Ascending aorta (tissue), 2 donors: ENCODE results near the gene CERK. TPM values are rescaled to one million over a fixed set of nuclear protein-coding genes. Genes with fewer than 3 reads are reported as not detected.

Experiments used
- DNase-seq, 2 donors: peaks; one replicate each; pipeline ENCODE4 v3.0.0-alpha.2; 2019; ENCODE audit warnings: low spot score in 2 of 2
- H3K27ac ChIP-seq, 2 donors: fragments of 200-600 bp; sonication (generic); one replicate each; pipeline ENCODE4 v1.5.1; 2016 to 2017; ENCODE audit warnings: mild to moderate bottlenecking in 1 of 2
- H3K27me3 ChIP-seq: fragments of 200-600 bp; sonication (generic); one replicate; pipeline ENCODE4 v1.5.1; 2017
- H3K36me3 ChIP-seq, 2 donors: fragments of 200-600 bp; sonication (generic); one replicate each; pipeline ENCODE4 v1.5.1; 2016
- H3K4me1 ChIP-seq, 2 donors: fragments of 200-600 bp; sonication (generic); one replicate each; pipeline ENCODE4 v1.5.1; 2016 to 2017; ENCODE audit warnings: mild to moderate bottlenecking in 1 of 2
- H3K4me3 ChIP-seq, 2 donors: fragments of 200-600 bp; sonication (generic); one replicate each; pipeline ENCODE4 v1.5.1; 2016 to 2017; ENCODE audit warnings: mild to moderate bottlenecking in 1 of 2
- H3K9me3 ChIP-seq, 2 donors: fragments of 200-600 bp; sonication (generic); one replicate each; pipeline ENCODE4 v1.5.1; 2016
- intact Hi-C: fragments of 100-400 bp; cut with DNase I; formaldehyde crosslinking; loops from one replicate; pipeline ENCODE4 v1.15.1; 2023
- total RNA-seq: library from RNA; depleted of rRNA; stranded (reverse); fragments of >200 nt; gene quantifications from one replicate; pipeline ENCODE4 v1.1.0, GENCODE V29; 2016
- TF ChIP-seq, protein P1 (sequence below), 3 experiments: fragments of 200-600 bp in 2 of 3; fragments of 450-650 bp in 1 of 3; sonication (generic) in 2 of 3; IDR thresholded peaks; one replicate each; pipeline ENCODE4 v1.5.1; 2016 to 2019; ENCODE audit warnings: antibody characterized with exemption in 3 of 3, mild to moderate bottlenecking in 1 of 3, moderate library complexity in 1 of 3

Gene CERK
- total RNA-seq, 1 donor from 2014 or later: 27.5 TPM

GRCh38 chr22:46763051-46763705 lies 25.1 kb upstream of the CERK start:
- intact Hi-C loops: no loop called here
- H3K4me1 ChIP-seq: peaks cover 0 to 27% of the 10 kb centered on the region in 2 donors

DNA sequence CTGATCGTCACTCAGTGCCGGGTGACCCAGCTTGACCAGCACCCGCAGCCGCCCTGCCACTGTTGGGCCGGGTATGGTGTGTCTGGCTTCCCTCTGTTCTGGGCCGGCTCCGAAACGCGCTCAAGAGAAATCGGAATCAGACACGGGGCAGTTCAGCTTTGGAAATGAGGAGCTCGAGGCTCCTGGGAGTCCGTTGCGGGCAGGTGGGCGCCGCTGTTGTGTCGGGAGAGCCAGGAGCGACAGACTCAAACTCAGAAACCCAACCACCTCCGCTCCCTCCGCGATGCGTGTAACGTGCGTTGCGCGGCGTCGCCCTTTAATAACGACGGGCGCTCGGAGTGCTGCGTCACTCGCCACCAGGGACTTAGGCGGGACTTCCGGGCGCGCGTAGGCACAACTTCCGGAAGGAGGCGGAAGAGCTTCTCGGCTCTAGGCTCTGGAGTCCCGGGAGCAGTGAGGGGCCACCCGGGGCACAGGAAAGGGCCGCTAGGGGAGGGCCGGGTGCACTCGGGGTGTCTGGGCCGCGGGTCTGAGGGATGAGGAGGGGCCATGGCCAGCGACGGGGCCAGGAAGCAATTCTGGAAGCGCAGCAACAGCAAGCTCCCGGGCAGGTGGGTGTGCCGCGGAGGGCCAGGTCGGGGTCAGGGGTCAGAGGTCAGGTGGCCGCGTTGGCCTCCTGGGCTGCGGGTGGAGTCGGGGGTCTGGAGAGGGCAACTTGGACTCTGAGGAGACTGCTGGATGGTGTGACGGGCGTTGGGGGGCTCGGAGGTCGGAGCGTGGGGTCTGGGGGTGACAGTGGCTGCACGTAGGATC lies 24.4 kb upstream of the CERK start, which contains the start of gene TBC1D22A:
Gene TBC1D22A (plus strand): TSS at position 413 of the 813 bp plus-strand sequence. CDS start 137 bp downstream, at position 550.
- H3K4me1 ChIP-seq: peaks cover 0 to 20% of the 10 kb centered on the region in 2 donors
- peak; percentile 62 to 96 for DNase-seq
- TF ChIP-seq, protein P1, sequence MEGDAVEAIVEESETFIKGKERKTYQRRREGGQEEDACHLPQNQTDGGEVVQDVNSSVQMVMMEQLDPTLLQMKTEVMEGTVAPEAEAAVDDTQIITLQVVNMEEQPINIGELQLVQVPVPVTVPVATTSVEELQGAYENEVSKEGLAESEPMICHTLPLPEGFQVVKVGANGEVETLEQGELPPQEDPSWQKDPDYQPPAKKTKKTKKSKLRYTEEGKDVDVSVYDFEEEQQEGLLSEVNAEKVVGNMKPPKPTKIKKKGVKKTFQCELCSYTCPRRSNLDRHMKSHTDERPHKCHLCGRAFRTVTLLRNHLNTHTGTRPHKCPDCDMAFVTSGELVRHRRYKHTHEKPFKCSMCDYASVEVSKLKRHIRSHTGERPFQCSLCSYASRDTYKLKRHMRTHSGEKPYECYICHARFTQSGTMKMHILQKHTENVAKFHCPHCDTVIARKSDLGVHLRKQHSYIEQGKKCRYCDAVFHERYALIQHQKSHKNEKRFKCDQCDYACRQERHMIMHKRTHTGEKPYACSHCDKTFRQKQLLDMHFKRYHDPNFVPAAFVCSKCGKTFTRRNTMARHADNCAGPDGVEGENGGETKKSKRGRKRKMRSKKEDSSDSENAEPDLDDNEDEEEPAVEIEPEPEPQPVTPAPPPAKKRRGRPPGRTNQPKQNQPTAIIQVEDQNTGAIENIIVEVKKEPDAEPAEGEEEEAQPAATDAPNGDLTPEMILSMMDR (IDR thresholded peaks at IDR 0.05): peak in 1 of 3 experiments; percentile 24

More at GRCh38 chr22:46763051-46763705, 25.1 kb upstream of the CERK start:
- peak overlapping the region; percentile 79 to 93 for H3K4me3 ChIP-seq
- DNase-seq: peak in 1 of 2 donors; percentile 82
- no peaks in the 10 kb centered on the region for H3K36me3 ChIP-seq
- no peaks in the 10 kb centered on the region for H3K27me3 ChIP-seq
- TF ChIP-seq, protein P1 (IDR thresholded peaks at IDR 0.05): no peak
- no peaks in the 10 kb centered on the region for H3K9me3 ChIP-seq
- H3K27ac ChIP-seq: peak overlapping the region; percentile 92 to 96

GRCh38 chr22:46761539-46762237 lies 23.6 kb upstream of the CERK start:
- H3K4me1 ChIP-seq: peaks cover 0 to 19% of the 10 kb centered on the region in 2 donors
- intact Hi-C loops: loop anchor here (1.0 kb wide), 2 partner anchors 7 to 23 kb away; partner anchors contain the start of gene CERK

More for the DNA sequence above, 24.4 kb upstream of the CERK start, which contains the start of gene TBC1D22A:
- no peaks in the 10 kb centered on the region for H3K36me3 ChIP-seq
- H3K4me3 ChIP-seq: peak within 1 kb of the TSS; percentile 79 to 93
- intact Hi-C loops: loop anchor here (1.0 kb wide), 2 partner anchors 8 to 24 kb away; partner anchors contain the start of gene CERK
- no peaks in the 10 kb centered on the region for H3K9me3 ChIP-seq
- peak within 1 kb of the TSS; percentile 92 to 96 for H3K27ac ChIP-seq
- no peaks in the 10 kb centered on the region for H3K27me3 ChIP-seq

DNA sequence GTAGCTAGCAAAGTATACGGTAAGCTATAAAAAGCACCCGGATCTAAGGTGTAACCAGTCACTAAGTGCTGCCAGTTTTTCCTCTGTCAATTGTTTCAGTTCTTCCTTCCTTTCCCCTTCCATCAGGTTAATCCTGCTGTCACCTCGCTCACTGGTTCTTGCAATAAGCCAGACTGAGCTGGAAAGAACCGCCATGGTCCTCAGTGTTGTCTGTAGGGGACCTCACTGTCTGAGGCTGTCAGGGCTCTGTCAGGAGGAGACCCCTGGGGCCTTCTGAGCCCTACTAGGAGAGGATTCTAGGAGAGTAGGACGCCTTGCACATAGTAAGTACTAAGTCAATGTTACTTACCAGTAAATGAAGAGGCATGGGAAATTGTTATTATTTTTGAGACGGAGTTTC lies 23.0 kb upstream of the CERK start:
- TF ChIP-seq, protein P1 (IDR thresholded peaks at IDR 0.05): no peak
- Histone ChIP-seq H3K36me3 (no peaks in the 10 kb centered on the region), H3K4me3 (peak overlapping the region in 1 of 2 donors; percentile 93), H3K27ac (no peak overlapping the region), H3K4me1 (peaks cover 0 to 19% of the 10 kb centered on the region in 2 donors), H3K27me3 (no peaks in the 10 kb centered on the region), H3K9me3 (no peaks in the 10 kb centered on the region)
- intact Hi-C loops: no loop called here
- DNase-seq: no peak

More at GRCh38 chr22:46761539-46762237, 23.6 kb upstream of the CERK start:
- peak overlapping the region; percentile 79 to 93 for H3K4me3 ChIP-seq
- no peak for DNase-seq
- TF ChIP-seq, protein P1 (IDR thresholded peaks at IDR 0.05): no peak
- H3K9me3 ChIP-seq: no peaks in the 10 kb centered on the region
- no peaks in the 10 kb centered on the region for H3K36me3 ChIP-seq
- no peaks in the 10 kb centered on the region for H3K27me3 ChIP-seq
- H3K27ac ChIP-seq: peak overlapping the region; percentile 92 to 96

GRCh38 chr22:46758867-46759290 lies 20.8 kb upstream of the CERK start:
- H3K27ac ChIP-seq: peak overlapping the region in 1 of 2 donors; percentile 17
- intact Hi-C loops: no loop called here
- TF ChIP-seq, protein P1 (IDR thresholded peaks at IDR 0.05): peak in 2 of 3 experiments; percentile 38 to 52
- H3K4me1 ChIP-seq: peaks cover 8 to 25% of the 10 kb centered on the region in 2 donors
- H3K27me3 ChIP-seq: no peaks in the 10 kb centered on the region
- no peak for DNase-seq
- no peak overlapping the region for H3K4me3 ChIP-seq
- H3K9me3 ChIP-seq: no peaks in the 10 kb centered on the region
- H3K36me3 ChIP-seq: no peaks in the 10 kb centered on the region
